Nephron progenitor cell (in vitro differentiated cells): ENCODE results near the gene NRL.

Experiments
- DNase-seq: peaks from one replicate; pipeline ENCODE4 v3.0.0; 2021
- H3K27ac Mint-ChIP-seq: 2 replicates; pipeline ENCODE4 v1.8.0; 2021; ENCODE audit warnings: mild to moderate bottlenecking, moderate library complexity, mixed read lengths
- H3K27me3 Mint-ChIP-seq: 2 replicates; pipeline ENCODE4 v1.8.0; 2021; ENCODE audit warnings: mild to moderate bottlenecking, low read depth, mixed read lengths; ENCODE audit not compliant: poor library complexity
- H3K36me3 Mint-ChIP-seq: 2 replicates; pipeline ENCODE4 v1.8.0; 2021; ENCODE audit warnings: low read depth, mixed read lengths
- H3K4me1 Mint-ChIP-seq: 2 replicates; pipeline ENCODE4 v1.8.0; 2021; ENCODE audit warnings: mixed read lengths
- H3K4me3 Mint-ChIP-seq: 2 replicates; pipeline ENCODE4 v1.8.0; 2021; ENCODE audit warnings: mild to moderate bottlenecking, moderate library complexity, mixed read lengths
- H3K9me3 Mint-ChIP-seq: 2 replicates; pipeline ENCODE4 v1.8.0; 2021; ENCODE audit warnings: mild to moderate bottlenecking, moderate library complexity, mixed read lengths
- CTCF ChIP-seq: fragments of 200-600 bp; sonication (generic); IDR thresholded peaks from 2 replicates; pipeline ENCODE4 v1.5.0; 2021; ENCODE audit warnings: antibody characterized with exemption

NRL gene

GRCh38 chr14:24074625-24075484 is 39.9 kb downstream of the NRL start:
- Mint-ChIP-seq H3K9me3 (no peaks in the 10 kb centered on the region), H3K27ac (no peak overlapping the region), H3K36me3 (no peaks in the 10 kb centered on the region), H3K27me3 (peaks cover 29% of the 10 kb centered on the region), H3K4me1 (peaks cover 35% of the 10 kb centered on the region), H3K4me3 (no peak overlapping the region)
- no peak for TF ChIP-seq CTCF
- DNase-seq = no peak

- Mint-ChIP-seq H3K4me1 (peaks cover 20% of the 10 kb centered on the region), H3K27me3 (peaks cover 28% of the 10 kb centered on the region), H3K9me3 (no peaks in the 10 kb centered on the region), H3K27ac (no peak overlapping the region), H3K4me3 (no peak overlapping the region), H3K36me3 (no peaks in the 10 kb centered on the region)
- TF ChIP-seq CTCF = no peak
- no peak for DNase-seq
These were observed 41.6 kb downstream of the NRL start for GRCh38 chr14:24072881-24073877.

- no peaks in the 10 kb centered on the region for H3K9me3 Mint-ChIP-seq
- peaks cover 31% of the 10 kb centered on the region for H3K27me3 Mint-ChIP-seq
- no peak for TF ChIP-seq CTCF
- DNase-seq = no peak
- no peaks in the 10 kb centered on the region for H3K36me3 Mint-ChIP-seq
- no peak overlapping the region for H3K4me3 Mint-ChIP-seq
- H3K4me1 Mint-ChIP-seq = peaks cover 19% of the 10 kb centered on the region
- no peak overlapping the region for H3K27ac Mint-ChIP-seq
These were observed 42.3 kb downstream of the NRL start for GRCh38 chr14:24072436-24072835.

GRCh38 chr14:24071836-24072430 is 42.8 kb downstream of the NRL start:
- no peaks in the 10 kb centered on the region for H3K9me3 Mint-ChIP-seq
- no peak for DNase-seq
- no peak overlapping the region for H3K4me3 Mint-ChIP-seq
- H3K4me1 Mint-ChIP-seq = peaks cover 24% of the 10 kb centered on the region
- no peaks in the 10 kb centered on the region for H3K36me3 Mint-ChIP-seq
- no peak overlapping the region for H3K27ac Mint-ChIP-seq
- H3K27me3 Mint-ChIP-seq = peaks cover 32% of the 10 kb centered on the region
- TF ChIP-seq CTCF = no peak

- Mint-ChIP-seq H3K27me3 (peaks cover 30% of the 10 kb centered on the region), H3K4me3 (no peak within 1 kb of the TSS), H3K36me3 (no peaks in the 10 kb centered on the region), H3K4me1 (peaks cover 31% of the 10 kb centered on the region), H3K9me3 (no peaks in the 10 kb centered on the region), H3K27ac (peak within 1 kb of the TSS; percentile 26)
- TF ChIP-seq CTCF = no peak
- no peak for DNase-seq
These were observed 43.5 kb downstream of the NRL start, which contains the start of gene CPNE6 for GRCh38 chr14:24071144-24071697. Gene CPNE6, plus strand, starts transcription at chr14:24071562. Its CDS starts 1,375 bp downstream, at chr14:24072937.
